ENCODE measurements around the gene TANGO6. TPM values are rescaled to one million over a fixed set of nuclear protein-coding genes. Genes with fewer than 3 reads are reported as not detected.
"Not testable (repeated sequence)": the region's sequence is repeated elsewhere in the genome, so short reads cannot be mapped to it uniquely, and the experiment has no call there.

The TANGO6 gene
- total RNA-seq, 1 donor from 2014 or later: 23.0 TPM

- no peak for DNase-seq (ENCODE audit: low spot score)
Observed at GRCh38 chr16:69049603-69050375, 206.5 kb downstream of the TANGO6 start.

DNA sequence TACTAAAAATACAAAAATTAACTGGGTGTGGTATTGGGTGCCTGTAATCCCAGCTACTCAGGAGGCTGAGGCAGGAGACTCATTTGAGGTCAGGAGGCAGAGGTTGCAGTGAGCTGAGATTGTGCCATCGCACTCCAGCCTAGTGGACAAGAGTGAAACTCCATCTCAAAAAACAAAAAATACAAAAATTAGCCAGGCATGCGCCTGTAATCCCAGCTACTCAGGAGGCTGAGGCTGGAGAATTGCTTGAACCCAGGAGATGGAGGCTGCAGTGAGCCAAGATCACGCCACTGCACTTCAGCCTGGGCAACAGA lies 208.1 kb downstream of the TANGO6 start:
- not testable (repeated sequence) for DNase-seq (ENCODE audit: low spot score)

DNA sequence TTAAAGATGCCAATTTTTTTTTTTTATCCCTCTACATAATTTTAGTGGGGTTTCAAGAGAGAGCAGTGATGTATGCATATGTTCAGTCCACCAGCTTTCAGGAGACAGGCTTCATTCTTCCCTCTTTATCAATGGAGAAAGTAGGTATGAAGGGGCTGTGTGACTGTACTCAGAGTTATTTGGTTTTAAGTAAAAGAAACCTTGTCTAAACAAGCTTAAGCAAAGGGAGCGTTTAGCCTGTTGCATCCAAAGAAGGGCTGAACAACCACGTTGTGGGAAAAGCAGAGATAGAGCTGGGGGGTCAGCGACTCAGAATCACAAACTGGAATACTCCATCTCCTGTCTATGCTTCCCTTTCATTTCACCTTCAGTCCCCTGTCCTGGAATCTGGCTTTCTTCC lies 211.7 kb downstream of the TANGO6 start:
- no peak for DNase-seq (ENCODE audit: low spot score)

- no peak for DNase-seq (ENCODE audit: low spot score)
Observed at GRCh38 chr16:69055980-69056379, 212.6 kb downstream of the TANGO6 start.

DNA sequence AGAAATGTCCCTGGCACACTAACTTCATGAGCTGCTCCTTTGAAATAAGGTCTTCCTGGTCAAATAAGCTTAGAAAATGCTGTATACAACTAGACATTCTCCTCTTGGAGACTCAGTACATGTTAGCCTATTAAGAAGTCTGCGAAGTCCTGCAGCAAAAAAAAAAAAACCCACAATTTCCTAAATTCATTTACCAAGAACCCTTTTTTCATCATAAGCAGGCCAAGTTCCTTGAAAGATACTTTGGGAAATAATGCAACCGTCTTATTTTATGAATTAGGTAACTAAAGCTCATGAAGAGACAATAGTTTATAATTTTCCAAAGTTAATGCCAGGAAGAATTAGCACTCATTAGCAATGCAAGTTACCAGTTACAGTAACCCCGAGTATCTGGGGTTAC lies 213.1 kb downstream of the TANGO6 start:
- no peak for DNase-seq (ENCODE audit: low spot score)

DNA sequence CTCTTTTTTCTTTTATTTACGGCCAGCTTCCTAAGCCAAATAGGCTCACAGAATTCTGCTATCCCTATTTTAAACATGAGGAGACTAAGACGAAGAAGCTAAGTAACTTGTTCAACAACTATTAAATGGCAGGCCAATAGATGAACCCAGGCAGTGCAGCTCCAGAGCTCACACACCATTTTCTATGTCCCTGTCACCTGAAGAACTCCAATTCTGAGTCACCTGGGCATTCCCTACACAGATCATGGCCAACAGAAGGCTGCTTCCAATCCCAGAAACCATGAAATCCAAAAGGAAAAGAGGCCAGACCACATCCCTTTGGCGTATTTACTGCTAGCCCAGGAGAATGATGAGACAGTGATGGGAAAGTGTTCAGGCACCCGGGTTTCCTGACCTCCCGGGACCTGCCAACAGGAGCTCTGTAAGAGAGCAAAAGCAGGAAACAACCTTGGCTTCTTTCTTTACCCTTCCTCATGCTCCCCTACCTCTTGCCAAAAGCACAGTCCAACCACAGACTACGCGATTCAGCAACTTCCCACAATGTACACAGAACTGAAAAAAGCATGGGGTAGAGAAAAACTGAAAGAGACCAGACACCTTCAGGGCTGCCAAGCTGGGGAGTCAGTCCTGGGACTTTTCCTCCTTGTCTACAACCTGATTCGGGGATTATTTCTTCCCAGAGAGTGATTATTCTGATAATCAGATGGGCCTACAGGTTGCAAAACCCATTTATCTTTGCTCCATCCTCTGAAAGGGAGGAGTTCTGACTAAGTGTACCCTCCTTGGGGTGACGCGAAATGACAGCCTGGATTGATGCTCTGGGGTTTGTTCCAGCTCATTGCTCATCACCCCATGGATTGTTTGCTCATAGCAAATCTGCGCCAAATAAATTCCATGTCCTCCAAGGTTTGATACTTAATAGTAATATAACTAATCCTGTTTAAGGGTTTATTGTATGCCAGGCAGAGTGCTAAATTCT lies 214.4 kb downstream of the TANGO6 start:
- no peak for DNase-seq (ENCODE audit: low spot score)

DNA sequence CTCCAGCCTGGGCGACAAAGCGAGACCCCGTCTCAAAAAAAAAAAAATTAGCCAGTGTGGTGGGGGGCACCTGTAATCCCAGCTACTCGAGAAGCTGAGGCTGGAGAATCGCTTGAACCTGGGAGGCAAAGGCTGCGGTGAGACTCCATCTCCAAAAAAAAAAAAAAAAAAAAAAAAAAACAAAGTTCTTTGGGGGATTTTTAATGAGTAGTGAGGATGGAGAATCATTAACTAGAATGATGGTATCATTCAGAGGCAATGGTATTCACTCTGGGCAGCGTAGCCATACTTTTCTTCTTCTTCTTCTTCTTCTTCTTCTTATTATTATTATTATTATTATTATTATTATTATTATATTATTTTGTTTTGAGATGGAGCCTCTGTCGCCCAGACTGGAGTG lies 220.2 kb downstream of the TANGO6 start:
- DNase-seq (ENCODE audit: low spot score): not testable (repeated sequence)

DNA sequence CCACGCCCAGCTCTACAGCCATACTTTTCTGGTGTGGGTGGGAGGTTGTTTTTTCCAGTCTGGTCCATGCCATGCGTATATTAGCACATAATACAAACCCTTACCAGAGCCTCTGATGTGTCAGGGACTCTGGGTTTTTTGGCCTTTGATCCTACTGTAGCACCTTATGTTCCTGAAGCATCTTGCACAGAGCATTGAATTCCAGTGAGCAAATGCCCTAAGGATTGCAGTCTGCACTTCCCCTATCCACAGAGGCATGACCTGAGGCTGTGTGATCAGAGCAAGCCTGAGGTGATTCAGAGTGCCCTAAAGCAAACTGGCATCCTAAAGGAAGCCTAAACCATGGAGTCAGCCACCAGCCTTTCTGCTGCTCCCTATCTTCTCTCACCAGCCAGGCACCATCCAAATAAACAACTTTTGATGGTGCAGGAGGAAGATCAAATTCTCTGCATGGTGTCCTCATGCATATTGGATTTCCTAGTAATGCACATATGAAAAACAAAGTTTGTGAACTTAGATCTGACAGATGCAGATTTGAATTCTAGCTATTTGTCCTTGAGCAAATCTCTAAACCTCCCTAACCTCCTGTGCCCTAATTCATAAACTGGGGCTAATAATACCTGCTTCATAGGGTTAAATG lies 220.9 kb downstream of the TANGO6 start:
- no peak for DNase-seq (ENCODE audit: low spot score)

GRCh38 chr16:69064764-69065313 lies 221.5 kb downstream of the TANGO6 start:
- DNase-seq (ENCODE audit: low spot score): no peak

GRCh38 chr16:69069504-69069903 lies 226.2 kb downstream of the TANGO6 start:
- no peak for DNase-seq (ENCODE audit: low spot score)

DNA sequence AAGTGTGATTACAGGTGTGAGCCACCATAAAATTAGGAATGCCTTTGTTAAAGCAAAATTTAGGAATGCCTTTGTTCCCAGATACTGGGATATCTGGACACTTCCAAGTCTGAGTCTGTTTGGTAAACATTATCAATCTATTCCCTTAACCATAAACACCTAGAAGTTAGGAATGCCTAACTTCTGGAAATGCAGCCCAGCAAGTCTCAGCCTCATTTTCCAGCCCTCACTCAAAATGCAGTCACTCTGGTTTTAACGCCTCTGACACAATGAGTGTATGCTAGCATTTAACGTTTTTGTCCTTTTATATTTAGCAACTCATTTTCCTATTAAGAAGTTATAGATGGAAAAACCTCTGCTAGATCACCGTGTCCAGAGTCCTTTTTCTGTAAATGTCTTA lies 227.7 kb downstream of the TANGO6 start:
- no peak for DNase-seq (ENCODE audit: low spot score)

DNA sequence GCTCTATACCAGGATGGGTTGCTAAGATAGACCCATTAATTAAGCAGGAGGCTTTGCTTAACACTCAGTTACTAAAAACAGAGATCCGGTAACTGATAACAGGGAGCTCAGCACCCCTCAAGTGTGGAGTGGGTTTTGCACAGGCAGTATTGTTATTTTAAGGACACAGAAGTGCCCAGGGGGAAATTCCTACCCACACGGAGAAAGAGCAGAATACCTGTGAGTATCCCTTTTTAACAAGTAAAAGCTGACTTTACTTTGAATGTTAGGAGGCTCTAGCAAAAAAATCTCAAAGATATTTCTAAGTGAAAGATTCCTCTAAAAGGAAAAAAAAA lies 229.3 kb downstream of the TANGO6 start:
- DNase-seq (ENCODE audit: low spot score): no peak

DNA sequence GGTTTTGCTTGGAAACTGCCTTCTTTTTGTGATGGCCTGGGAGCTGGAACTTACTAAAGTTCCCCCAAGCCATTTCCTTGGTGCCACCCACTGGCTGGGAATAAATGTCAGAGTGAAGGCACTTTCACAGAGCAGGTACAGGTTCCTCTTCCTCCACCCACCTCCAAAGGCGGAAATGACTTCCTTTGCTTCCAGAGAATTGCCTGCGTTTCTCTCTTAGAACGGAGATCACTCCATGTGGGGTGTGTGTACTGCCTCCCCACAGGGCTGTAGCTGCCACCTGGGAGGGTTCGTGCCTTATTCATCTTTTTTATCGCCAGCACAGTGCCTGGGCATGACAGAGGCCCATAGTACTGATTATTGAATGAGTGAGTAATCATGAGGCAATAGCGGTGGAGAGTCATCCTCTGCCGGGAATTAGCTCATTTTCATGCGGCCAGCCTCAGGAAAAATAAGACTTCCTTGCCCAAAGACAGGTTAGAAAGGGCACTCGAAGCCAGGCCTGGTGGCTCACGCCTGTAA lies 229.9 kb downstream of the TANGO6 start:
- DNase-seq (ENCODE audit: low spot score): no peak

GRCh38 chr16:69077251-69077650 lies 233.9 kb downstream of the TANGO6 start:
- DNase-seq (ENCODE audit: low spot score): no peak

GRCh38 chr16:69078073-69078472 lies 234.7 kb downstream of the TANGO6 start:
- no peak for DNase-seq (ENCODE audit: low spot score)

GRCh38 chr16:69079697-69080096 lies 236.4 kb downstream of the TANGO6 start:
- DNase-seq (ENCODE audit: low spot score): no peak

DNA sequence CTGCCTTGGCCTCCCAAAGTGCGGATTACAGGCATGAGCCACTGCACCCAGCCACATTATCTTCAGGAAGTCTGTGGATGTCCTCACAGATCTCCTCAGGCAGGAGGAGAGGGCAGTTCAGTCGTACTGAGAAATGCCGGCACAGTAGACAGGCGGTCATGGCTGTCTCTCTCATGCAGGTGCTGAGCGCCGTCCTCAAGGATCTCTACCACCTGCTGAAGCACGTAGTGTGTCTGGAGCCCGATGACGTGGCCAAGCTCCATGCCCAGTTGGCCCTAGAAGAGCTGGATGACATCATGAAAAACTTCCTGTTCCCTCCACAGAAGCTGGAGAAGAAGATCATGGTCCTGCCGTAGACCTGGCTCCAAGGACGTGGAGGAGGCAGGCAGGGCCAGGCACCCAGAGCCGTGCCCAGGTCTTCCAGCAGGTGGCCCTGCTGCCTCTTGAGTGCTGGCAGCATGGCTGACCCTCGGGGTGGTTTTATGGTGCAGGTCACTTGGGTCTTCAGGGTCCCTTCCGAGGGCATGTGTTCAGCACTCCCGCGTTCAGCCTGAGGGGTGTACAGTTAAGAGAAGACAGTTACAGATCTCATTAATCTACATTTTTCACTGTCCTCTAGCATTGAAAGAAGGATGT lies 240.1 kb downstream of the TANGO6 start:
- no peak for DNase-seq (ENCODE audit: low spot score)

DNA sequence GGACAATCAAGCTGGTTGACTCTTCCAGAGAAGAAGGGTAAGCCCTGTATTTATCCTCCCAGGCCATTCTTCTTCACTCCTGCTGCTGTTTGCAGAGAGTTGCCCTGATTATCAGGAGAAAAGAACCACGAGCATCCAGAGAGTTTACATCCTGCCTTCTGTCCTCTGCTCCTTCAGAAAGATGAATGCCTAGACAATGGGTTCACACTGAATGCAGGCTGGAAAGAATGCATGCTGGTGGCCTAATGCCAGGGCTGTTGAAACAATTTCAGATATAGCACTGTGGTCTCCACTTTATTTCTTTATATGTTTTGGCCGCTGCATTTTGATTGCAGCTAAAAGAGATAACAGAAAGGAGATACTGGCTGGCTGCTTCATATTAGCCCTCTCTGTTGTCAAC lies 241.0 kb downstream of the TANGO6 start:
- no peak for DNase-seq (ENCODE audit: low spot score)

GRCh38 chr16:69085032-69085695 lies 241.8 kb downstream of the TANGO6 start:
- no peak for DNase-seq (ENCODE audit: low spot score)

- no peak for DNase-seq (ENCODE audit: low spot score)
Observed at GRCh38 chr16:69087161-69087581, 243.8 kb downstream of the TANGO6 start.
